DMS153 treated with DMSO at 0.1 percent for 48 hours (cell line): Measurements from ENCODE around the gene CACNA2D2.
"Not testable (repeated sequence)": the region's sequence is repeated elsewhere in the genome, so short reads cannot be mapped to it uniquely, and the experiment has no call there.

Experiments
- DNase-seq: peaks from one replicate; lab custom pipeline; 2025; ENCODE audit not compliant: unreplicated experiment; lab: John Stamatoyannopoulos, UW

The CACNA2D2 gene

GRCh38 chr3:50530001-50530970 is 26.9 kb upstream of the CACNA2D2 start:
- DNase-seq, result no peak

- no peak for DNase-seq
Measured at GRCh38 chr3:50525987-50526386, 22.6 kb upstream of the CACNA2D2 start.

- DNase-seq, result no peak
Measured at GRCh38 chr3:50525191-50525910, 21.9 kb upstream of the CACNA2D2 start.

GRCh38 chr3:50524746-50525145 is 21.3 kb upstream of the CACNA2D2 start:
- no peak for DNase-seq

GRCh38 chr3:50523279-50523811 is 19.9 kb upstream of the CACNA2D2 start:
- DNase-seq, result no peak

GRCh38 chr3:50521572-50521971 is 18.1 kb upstream of the CACNA2D2 start:
- no peak for DNase-seq

DNA sequence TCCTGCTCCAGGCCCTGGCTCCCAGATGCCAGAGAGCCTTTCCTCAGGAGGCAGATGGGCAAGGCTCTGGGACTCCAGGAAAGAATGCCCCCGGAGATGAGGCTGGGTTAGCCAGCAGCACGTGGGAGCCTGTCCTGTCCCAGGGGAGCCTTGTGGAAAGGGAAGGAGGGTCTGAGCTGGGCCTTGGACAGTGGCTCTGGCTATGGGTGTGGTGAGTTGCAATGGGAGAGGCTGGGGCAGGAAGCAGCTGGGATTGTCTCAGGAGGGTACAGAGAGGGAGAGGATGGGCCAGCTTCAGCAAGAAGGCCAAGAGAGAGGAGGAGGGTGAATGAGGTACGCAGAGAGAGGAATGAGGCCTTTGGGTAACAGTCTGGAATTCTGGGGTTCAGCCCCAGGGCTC is 17.4 kb upstream of the CACNA2D2 start:
- no peak for DNase-seq

DNA sequence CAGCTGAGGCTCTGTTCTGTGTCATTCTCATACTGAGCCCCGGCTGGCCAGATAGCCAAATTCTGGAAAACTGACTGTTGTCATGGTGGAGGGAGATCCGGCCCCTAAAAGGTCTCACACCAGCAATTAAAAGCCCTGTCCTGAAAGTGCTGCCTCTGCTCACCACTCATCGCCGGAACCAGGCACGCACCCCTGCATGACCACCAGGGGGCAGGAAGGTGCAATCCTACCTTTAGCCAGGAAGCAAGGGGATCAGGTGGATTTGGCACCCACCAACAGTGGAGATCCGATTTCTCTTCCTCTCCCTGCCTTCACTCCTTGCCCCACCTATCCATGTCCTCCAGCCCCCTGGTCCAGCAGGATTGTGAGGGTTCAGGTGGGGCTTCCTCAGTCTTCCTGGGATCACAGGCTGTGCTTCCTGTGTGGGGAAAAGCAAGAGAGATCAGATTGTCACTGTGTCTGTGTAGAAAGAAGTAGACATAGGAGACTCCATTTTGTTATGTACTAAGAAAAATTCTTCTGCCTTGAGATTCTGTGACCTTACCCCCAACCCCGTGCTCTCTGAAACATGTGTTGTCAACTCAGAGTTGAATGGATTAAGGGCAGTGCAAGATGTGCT is 16.1 kb upstream of the CACNA2D2 start:
- peak; percentile 4 for DNase-seq

DNA sequence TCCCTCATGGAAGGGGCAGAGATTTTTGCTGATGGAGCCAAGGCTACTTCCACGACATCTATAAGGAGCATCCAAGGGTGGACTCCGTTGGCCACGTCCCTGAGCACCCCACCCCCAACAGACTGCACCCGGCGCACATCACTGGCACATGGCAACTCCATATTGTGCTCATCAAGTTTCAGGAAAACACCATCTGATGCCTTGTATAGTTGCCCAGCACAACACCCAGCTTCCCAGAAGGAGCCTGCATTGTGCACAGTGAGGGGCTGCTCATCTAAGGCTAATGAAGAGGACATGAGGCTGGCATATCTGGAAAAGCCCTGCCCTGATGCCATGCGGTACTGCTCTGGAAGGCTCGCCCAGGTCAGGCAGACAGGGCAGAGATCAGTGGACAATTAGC is 15.0 kb upstream of the CACNA2D2 start:
- DNase-seq, result no peak

GRCh38 chr3:50517721-50518206 is 14.3 kb upstream of the CACNA2D2 start:
- no peak for DNase-seq

GRCh38 chr3:50516440-50516871 is 13.0 kb upstream of the CACNA2D2 start:
- DNase-seq, result no peak

- DNase-seq, result peak; percentile 1
Measured at GRCh38 chr3:50515565-50516439, 12.4 kb upstream of the CACNA2D2 start.

DNA sequence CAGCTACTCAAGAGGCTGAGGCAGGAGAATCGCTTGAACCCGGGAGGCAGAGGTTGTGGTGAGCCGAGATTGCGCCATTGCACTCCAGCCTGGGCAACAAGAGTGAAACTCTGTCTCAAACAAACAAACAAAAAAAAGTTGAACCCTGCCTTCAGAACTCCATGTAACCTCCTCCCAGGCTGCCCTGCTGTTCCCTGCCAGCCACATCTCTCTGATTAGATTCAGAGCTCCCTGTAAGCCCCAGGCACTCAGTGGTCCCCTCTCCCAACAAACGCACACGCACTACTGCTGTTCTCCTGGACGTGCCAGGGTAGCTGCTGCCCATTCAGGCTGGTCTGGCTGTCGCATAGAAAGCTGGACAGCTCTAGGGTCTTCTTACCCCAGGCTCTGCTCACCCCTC is 9.5 kb upstream of the CACNA2D2 start:
- not testable (repeated sequence) for DNase-seq

GRCh38 chr3:50512131-50512530 is 8.7 kb upstream of the CACNA2D2 start:
- DNase-seq, result no peak

DNA sequence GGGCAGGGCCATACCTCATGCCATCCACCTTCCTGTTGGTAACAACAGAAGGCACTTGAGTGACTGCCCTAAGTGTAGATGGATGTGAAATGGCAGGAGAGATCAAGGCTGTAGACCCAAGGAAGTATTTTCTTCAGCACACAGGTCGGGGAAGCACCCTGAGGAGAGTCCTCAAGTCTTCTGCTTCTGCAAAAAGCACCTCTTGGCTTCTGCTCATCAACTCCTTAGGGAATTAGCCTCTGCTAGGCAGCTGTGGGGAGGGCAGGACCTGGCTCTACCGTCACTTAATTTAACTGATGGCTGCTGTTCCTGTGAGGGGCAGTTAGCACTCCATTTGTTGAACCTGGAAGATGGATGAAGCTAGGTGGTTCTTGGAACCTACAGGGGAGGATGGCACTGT is 6.9 kb upstream of the CACNA2D2 start:
- no peak for DNase-seq

DNA sequence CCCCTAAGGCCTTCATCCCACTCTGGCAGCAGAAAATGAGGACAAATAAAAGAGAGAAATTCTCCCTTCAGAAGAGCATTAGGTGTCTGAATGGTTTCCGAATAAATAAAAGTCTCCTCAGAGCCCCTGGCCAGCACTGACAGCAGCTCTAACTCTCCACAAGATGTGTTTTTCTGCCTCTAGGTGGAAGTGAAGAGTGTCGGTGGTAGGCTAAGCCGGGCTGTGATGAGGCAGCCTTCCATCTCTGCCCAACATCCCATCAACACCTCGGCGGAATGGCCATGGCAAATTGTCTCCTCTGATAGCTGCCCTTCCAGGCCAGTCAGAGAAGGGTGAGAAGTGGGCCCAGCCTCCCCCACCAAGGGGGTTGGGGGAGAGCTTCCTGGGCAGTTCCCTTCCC is 6.3 kb upstream of the CACNA2D2 start:
- no peak for DNase-seq

DNA sequence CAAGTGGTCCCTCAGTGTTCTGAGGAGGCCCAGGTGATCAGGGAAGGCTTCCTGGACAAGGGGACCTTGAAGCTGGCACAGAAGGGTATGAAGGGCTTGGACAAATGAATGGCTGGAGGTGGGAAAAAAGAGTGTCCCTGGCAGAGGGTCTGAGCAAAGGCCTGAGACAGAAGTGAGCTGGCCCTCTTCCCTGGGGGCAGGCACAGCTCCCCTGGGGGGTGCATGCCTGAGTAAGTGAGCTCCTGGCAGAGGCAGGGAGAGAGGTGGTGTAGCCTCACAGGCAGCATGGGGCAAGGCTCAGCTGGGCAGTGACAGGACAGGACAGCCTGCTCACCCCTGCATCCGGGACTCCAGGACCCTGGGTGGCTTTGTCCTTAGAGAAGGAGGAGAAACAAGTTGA is 5.4 kb upstream of the CACNA2D2 start:
- DNase-seq, result no peak

GRCh38 chr3:50506169-50506568 is 2.7 kb upstream of the CACNA2D2 start:
- no peak for DNase-seq

DNA sequence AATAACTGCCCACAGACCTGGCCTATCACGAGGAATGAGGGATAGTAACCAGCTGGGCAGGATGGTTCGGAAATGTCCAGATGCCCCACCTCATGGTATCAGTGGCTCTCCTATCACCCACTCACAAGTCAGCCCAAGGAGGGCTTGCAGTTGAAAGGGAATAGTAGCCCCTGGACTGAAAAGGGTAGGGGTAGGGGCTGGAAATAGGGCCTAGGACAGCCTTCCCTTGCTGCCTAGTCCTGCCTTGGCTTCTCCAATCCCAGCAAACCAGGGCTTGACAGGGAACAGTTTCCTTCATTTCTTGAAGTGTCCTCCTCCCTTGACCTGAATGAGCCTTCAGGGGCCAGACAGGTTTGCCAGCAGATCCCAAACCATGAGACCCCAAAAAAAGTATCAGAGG is 1.2 kb upstream of the CACNA2D2 start:
- no peak for DNase-seq
